ENCODE measurements around the gene TEKT3. TPM values are rescaled to one million over a fixed set of nuclear protein-coding genes. Genes with fewer than 3 reads are reported as not detected.

TEKT3 gene
- total RNA-seq, 1 experiment from 2014 or later = not detected

DNA sequence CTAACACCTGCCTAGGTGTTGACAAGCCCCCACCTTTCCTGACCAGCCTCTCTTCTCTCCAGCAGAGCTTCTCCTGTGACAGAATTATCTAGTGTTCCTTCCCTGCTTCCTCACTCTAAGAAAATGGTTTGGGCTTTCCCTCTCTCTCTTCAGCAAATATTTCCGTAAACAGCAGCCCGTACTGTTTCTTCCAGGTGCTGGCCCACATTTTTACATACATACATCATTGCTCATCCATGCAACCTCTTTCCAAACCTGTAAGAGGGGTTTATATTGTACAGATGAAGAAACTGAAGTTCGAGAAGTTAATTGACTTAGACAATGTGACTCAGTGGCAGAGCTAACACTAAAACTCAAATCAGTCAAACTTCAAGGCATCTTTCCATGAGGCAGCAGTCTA is 569 bp upstream of the TEKT3 start:
- ChIA-PET POLR2A (ENCODE audit: unreplicated experiment) (no interaction called here), CTCF (no interaction called here)
- H4K20me1 ChIP-seq (ENCODE audit: insufficient read depth) = no peaks in the 10 kb centered on the region
- peaks cover 55% of the 10 kb centered on the region for H3K27me3 ChIP-seq (ENCODE audit: insufficient read depth, low read depth)
- no peaks in the 10 kb centered on the region for H3K9me3 ChIP-seq (ENCODE audit: insufficient read depth, low read depth)
- no peak overlapping the region for H3K4me2 ChIP-seq
- H3K4me3 ChIP-seq = no peak overlapping the region
- no peaks in the 10 kb centered on the region for H3K36me3 ChIP-seq (ENCODE audit: low read depth)
- no peaks in the 10 kb centered on the region for H3F3A ChIP-seq (ENCODE audit: insufficient read depth, low read depth)
- H3K27ac ChIP-seq = no peak overlapping the region
- H3K79me2 ChIP-seq (ENCODE audit: low read depth) = no peaks in the 10 kb centered on the region
- DNase-seq = no peak
- intact Hi-C loops (cut with micrococcal nuclease; ENCODE audit: unreplicated experiment) = no loop called here
- no peaks in the 10 kb centered on the region for H3K9me2 ChIP-seq (ENCODE audit: insufficient read depth)
- TF ChIP-seq, protein P1, sequence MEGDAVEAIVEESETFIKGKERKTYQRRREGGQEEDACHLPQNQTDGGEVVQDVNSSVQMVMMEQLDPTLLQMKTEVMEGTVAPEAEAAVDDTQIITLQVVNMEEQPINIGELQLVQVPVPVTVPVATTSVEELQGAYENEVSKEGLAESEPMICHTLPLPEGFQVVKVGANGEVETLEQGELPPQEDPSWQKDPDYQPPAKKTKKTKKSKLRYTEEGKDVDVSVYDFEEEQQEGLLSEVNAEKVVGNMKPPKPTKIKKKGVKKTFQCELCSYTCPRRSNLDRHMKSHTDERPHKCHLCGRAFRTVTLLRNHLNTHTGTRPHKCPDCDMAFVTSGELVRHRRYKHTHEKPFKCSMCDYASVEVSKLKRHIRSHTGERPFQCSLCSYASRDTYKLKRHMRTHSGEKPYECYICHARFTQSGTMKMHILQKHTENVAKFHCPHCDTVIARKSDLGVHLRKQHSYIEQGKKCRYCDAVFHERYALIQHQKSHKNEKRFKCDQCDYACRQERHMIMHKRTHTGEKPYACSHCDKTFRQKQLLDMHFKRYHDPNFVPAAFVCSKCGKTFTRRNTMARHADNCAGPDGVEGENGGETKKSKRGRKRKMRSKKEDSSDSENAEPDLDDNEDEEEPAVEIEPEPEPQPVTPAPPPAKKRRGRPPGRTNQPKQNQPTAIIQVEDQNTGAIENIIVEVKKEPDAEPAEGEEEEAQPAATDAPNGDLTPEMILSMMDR (conservative IDR thresholded peaks at IDR 0.05) = no peak
- H3K4me1 ChIP-seq (replicated peaks; ENCODE audit: insufficient read depth) = no peaks in the 10 kb centered on the region
- no TSS peak for BruUV-seq (replicated peaks)
- no peak overlapping the region for H2AFZ ChIP-seq

DNA sequence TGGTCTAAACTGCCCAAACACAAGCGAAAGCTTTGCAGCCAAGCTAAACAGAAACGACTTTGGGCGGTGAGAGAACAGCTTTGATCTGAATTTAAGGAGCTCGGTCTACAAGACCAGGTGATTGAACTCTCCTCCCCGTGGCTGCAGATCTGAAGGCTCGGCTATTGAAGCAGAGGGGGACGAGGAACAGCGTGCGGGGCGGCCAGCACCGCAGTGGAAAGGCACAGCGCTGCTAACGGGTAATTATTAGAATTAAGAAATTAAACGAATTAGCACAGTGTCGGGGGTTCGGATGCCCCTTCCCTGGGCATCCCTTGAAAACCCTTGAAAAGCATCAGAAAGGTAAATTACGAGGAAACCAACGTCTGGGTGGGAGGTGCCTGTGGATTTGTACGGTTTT is 431 bp downstream of the TEKT3 start:
- Histone ChIP-seq H3K4me1 (replicated peaks; ENCODE audit: insufficient read depth) (no peaks in the 10 kb centered on the region), H3K9me3 (ENCODE audit: insufficient read depth, low read depth) (no peaks in the 10 kb centered on the region), H3K4me2 (no peak overlapping the region), H3K4me3 (no peak overlapping the region), H3K27me3 (ENCODE audit: insufficient read depth, low read depth) (peaks cover 49% of the 10 kb centered on the region), H2AFZ (no peak overlapping the region), H3K9me2 (ENCODE audit: insufficient read depth) (no peaks in the 10 kb centered on the region), H3K79me2 (ENCODE audit: low read depth) (no peaks in the 10 kb centered on the region), H4K20me1 (ENCODE audit: insufficient read depth) (no peaks in the 10 kb centered on the region), H3K36me3 (ENCODE audit: low read depth) (no peaks in the 10 kb centered on the region), H3F3A (ENCODE audit: insufficient read depth, low read depth) (no peaks in the 10 kb centered on the region), H3K27ac (no peak overlapping the region)
- no peak for DNase-seq
- BruUV-seq (replicated peaks) = no TSS peak
- TF ChIP-seq, protein P1 (conservative IDR thresholded peaks at IDR 0.05) = no peak
- no peak for TF ChIP-seq EZH2 (IDR thresholded peaks at IDR 0.05; ENCODE audit: low read depth)
- intact Hi-C loops (cut with micrococcal nuclease; ENCODE audit: unreplicated experiment) = no loop called here
- ChIA-PET CTCF (no interaction called here), POLR2A (ENCODE audit: unreplicated experiment) (no interaction called here)

DNA sequence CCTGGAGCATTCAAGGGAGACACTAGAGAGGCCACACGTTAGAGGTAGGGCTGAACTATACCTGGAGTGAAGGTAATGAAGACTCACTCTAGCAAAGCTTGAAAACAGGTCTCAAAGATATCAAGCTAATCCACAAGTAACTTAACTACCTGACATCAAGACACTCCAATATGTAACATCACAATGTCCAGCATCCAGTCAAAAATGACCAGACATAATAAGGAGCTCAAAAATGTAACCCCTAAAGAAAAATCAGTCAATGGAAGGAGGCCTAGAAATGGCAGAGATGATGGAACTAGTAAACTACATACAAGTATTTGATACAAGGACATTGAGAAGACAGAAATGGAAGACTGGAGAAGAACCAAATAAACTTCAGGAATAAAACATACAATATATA is 6.0 kb downstream of the TEKT3 start:
- Histone ChIP-seq H3K27me3 (ENCODE audit: insufficient read depth, low read depth) (peaks cover 28% of the 10 kb centered on the region; the same call in 1 of the 2 replicates), H4K20me1 (ENCODE audit: insufficient read depth) (no peaks in the 10 kb centered on the region), H3K9me2 (ENCODE audit: insufficient read depth) (no peaks in the 10 kb centered on the region), H3K79me2 (ENCODE audit: low read depth) (no peaks in the 10 kb centered on the region), H3K4me3 (no peak overlapping the region), H3K36me3 (ENCODE audit: low read depth) (no peaks in the 10 kb centered on the region), H3K9me3 (ENCODE audit: insufficient read depth, low read depth) (no peaks in the 10 kb centered on the region), H2AFZ (no peak overlapping the region), H3K4me1 (replicated peaks; ENCODE audit: insufficient read depth) (no peaks in the 10 kb centered on the region), H3K4me2 (no peak overlapping the region), H3F3A (ENCODE audit: insufficient read depth, low read depth) (no peaks in the 10 kb centered on the region), H3K27ac (no peak overlapping the region)
- intact Hi-C loops (cut with micrococcal nuclease; ENCODE audit: unreplicated experiment) = no loop called here
- POLR2A ChIA-PET (ENCODE audit: unreplicated experiment) = no interaction called here
- BruUV-seq (replicated peaks) = no TSS peak
- DNase-seq = no peak
- TF ChIP-seq, protein P1 (conservative IDR thresholded peaks at IDR 0.05) = no peak
- TF ChIP-seq EZH2 (IDR thresholded peaks at IDR 0.05; ENCODE audit: low read depth) = no peak
- CTCF ChIA-PET = no interaction called here
